Astrocyte (in vitro differentiated cells and primary cell): Measurements from ENCODE around the gene SEMA3G. TPM values are rescaled to one million over a fixed set of nuclear protein-coding genes. Genes with fewer than 3 reads are reported as not detected.

Experiments
- DNase-seq: peaks from one replicate; pipeline ENCODE4 v3.0.0-alpha.2; 2010; ENCODE audit warnings: low read depth
- FAIRE-seq: peaks from 2 replicates; lab custom pipeline; 2011; peaks lifted over from hg19 to GRCh38; lab: Jason Lieb, UNC
- H2AFZ ChIP-seq: 2 replicates; pipeline ENCODE4 v1.6.0; 2012; ENCODE audit warnings: low read depth, low read length, inconsistent platforms
- H3K27ac ChIP-seq: 2 replicates; pipeline ENCODE4 v1.5.1; 2011; ENCODE audit warnings: low read depth, low read length, inconsistent platforms
- H3K27me3 ChIP-seq: 2 replicates; pipeline ENCODE4 v1.6.0; 2011; ENCODE audit warnings: low read length, inconsistent platforms; ENCODE audit not compliant: insufficient read depth
- H3K36me3 ChIP-seq: 2 replicates; pipeline ENCODE4 v1.5.1; 2011; ENCODE audit warnings: low read length, inconsistent platforms; ENCODE audit not compliant: insufficient read depth
- H3K4me1 ChIP-seq: 2 replicates; pipeline ENCODE4 v1.5.1; 2011; ENCODE audit warnings: low read length, inconsistent platforms; ENCODE audit not compliant: insufficient read depth
- H3K4me2 ChIP-seq: 2 replicates; pipeline ENCODE4 v1.6.0; 2012; ENCODE audit warnings: low read length, inconsistent platforms
- H3K4me3 ChIP-seq: 2 replicates; pipeline ENCODE4 v1.5.1; 2011; ENCODE audit warnings: low read depth, mild to moderate bottlenecking, low read length, inconsistent platforms; ENCODE audit not compliant: insufficient read depth
- H3K79me2 ChIP-seq: 2 replicates; pipeline ENCODE4 v1.6.0; 2012; ENCODE audit warnings: mild to moderate bottlenecking, low read length, inconsistent platforms; ENCODE audit not compliant: insufficient read depth
- H3K9ac ChIP-seq: 2 replicates; pipeline ENCODE4 v1.6.0; 2012; ENCODE audit warnings: mild to moderate bottlenecking, low read length, inconsistent platforms
- H3K9me3 ChIP-seq: 2 replicates; pipeline ENCODE4 v1.5.1; 2012; ENCODE audit warnings: low read depth, mild to moderate bottlenecking, low read length, inconsistent platforms; ENCODE audit not compliant: insufficient read depth
- H4K20me1 ChIP-seq: 2 replicates; pipeline ENCODE4 v1.6.0; 2012; ENCODE audit warnings: low read length, inconsistent platforms; ENCODE audit not compliant: insufficient read depth
- H3K27ac Mint-ChIP-seq: one replicate; pipeline ENCODE4 v1.8.0; 2021; ENCODE audit warnings: mild to moderate bottlenecking, mixed read lengths; ENCODE audit not compliant: unreplicated experiment
- H3K27me3 Mint-ChIP-seq: one replicate; pipeline ENCODE4 v1.8.0; 2021; ENCODE audit warnings: low read depth, mixed read lengths; ENCODE audit not compliant: unreplicated experiment
- H3K36me3 Mint-ChIP-seq: one replicate; pipeline ENCODE4 v1.8.0; 2021; ENCODE audit warnings: low read depth, mixed read lengths; ENCODE audit not compliant: unreplicated experiment
- H3K4me1 Mint-ChIP-seq: one replicate; pipeline ENCODE4 v1.8.0; 2021; ENCODE audit warnings: low read depth, mixed read lengths; ENCODE audit not compliant: unreplicated experiment
- H3K4me3 Mint-ChIP-seq: one replicate; pipeline ENCODE4 v1.8.0; 2021; ENCODE audit warnings: mild to moderate bottlenecking, moderate library complexity, mixed read lengths; ENCODE audit not compliant: unreplicated experiment
- H3K9me3 Mint-ChIP-seq: one replicate; pipeline ENCODE4 v1.8.0; 2021; ENCODE audit warnings: mild to moderate bottlenecking, mixed read lengths; ENCODE audit not compliant: unreplicated experiment
- CTCF ChIP-seq: IDR thresholded peaks from 2 replicates; pipeline ENCODE4 v1.5.1; 2011; ENCODE audit warnings: low read depth, mild to moderate bottlenecking, inconsistent platforms, low read length, moderate library complexity; ENCODE audit not compliant: insufficient read depth
- EZH2 ChIP-seq: IDR thresholded peaks from 2 replicates; pipeline ENCODE4 v1.6.1; 2012; ENCODE audit warnings: mild to moderate bottlenecking, low read length, inconsistent platforms; ENCODE audit not compliant: insufficient read depth
- total RNA-seq: library from RNA; stranded (reverse); gene quantifications from 2 replicates; pipeline ENCODE4 v1.2.1, GENCODE V29; 2021

SEMA3G gene
- total RNA-seq, 1 donor from 2014 or later: 0.09 TPM

DNA sequence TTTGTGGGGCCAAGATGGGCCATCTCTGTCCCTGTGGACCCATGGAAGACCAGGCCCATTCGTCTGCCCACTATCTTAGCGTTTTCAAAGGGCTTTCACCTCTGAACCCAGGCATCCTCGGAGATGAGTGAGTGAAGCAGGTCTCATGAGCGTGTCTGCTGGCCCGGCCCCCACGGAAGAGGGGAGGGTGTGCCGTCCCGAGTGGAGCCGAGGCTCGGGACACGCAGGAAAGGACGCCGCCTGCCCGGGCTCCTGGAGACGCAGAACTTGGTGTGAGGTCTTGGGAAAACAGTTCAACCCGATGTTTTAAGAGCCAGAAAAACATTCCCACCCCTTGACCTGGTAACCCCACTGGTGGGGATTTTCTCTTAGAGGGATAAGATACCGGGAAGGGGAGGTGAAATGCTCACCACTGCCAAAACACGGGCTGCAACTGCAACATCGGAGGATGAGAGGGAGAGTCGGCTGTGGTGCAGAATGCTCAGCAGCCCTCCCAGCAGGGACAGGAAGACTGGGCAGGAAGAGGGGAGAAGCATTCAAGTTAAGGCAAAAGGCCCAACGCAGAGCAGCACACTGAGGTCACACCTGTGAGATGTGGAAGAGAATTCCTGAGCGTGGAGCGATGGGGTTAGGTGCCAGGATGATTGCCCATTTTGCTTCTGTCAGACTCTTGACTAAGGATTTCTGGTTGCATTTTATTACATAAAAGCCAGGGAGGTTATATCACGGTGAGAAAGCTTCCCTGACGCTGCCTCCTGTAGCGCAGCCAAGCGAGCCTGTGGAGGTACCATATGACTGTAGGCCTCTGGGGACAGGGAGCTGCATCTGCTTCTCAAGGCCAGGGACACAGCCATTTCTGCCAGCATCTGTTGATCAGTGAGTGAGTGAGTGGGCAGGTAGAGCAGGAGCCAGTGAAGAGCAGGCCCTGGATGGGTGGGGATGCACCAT lies 36.1 kb upstream of the SEMA3G start:
- Mint-ChIP-seq H3K27ac (no peak overlapping the region), H3K9me3 (no peaks in the 10 kb centered on the region), H3K27me3 (no peaks in the 10 kb centered on the region), H3K4me1 (peaks cover 11% of the 10 kb centered on the region), H3K36me3 (peaks cover 40% of the 10 kb centered on the region), H3K4me3 (no peak overlapping the region)
- Histone ChIP-seq H3K36me3 (peaks cover 38% of the 10 kb centered on the region), H2AFZ (no peak overlapping the region), H3K4me3 (no peak overlapping the region), H3K4me1 (peaks cover 6% of the 10 kb centered on the region), H3K79me2 (no peaks in the 10 kb centered on the region), H3K27me3 (no peaks in the 10 kb centered on the region), H3K27ac (no peak overlapping the region), H3K9me3 (no peaks in the 10 kb centered on the region), H3K4me2 (no peak overlapping the region), H3K9ac (no peak overlapping the region), H4K20me1 (peaks cover 56% of the 10 kb centered on the region)
- FAIRE-seq: no peak
- no peak for DNase-seq
- no peak for TF ChIP-seq CTCF
- no peak for TF ChIP-seq EZH2

DNA sequence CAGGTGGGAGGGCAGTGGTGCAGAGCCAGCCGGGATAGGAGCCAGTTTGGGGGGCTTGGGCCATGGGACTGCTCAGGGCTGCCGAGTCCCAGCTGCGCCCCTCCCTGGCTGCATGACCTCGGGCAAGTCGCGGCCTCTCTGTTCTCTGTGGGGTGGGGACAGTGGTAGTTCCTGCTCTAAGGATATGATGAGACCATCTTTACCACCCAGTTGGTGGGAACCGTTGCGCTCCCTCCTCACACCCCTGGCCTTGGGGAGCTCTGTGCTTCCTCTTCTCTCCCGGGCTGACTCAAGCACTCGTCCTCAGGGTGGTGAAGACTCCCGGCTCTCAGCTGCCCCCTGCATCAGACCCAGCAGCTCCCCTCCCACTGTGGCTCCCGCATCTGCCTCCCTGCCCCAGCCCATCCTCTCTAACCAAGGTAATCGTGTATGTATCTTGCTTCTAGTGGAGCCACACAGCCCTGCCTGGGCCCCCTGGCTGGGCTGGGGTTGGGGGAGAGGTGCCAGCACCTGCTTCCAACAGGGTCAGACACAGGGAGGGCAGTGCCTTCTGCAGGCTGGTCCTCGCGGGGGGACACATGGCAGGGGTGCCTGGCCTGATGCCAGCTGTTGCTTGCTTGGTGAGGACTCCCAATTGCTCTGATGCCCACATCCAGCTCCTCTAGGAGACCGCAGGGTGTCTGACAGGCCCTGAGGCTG lies 35.1 kb upstream of the SEMA3G start:
- Histone ChIP-seq H3K4me2 (no peak overlapping the region), H3K27ac (no peak overlapping the region), H3K9ac (no peak overlapping the region), H2AFZ (no peak overlapping the region), H3K27me3 (no peaks in the 10 kb centered on the region), H3K4me3 (no peak overlapping the region), H3K79me2 (no peaks in the 10 kb centered on the region), H3K4me1 (peaks cover 6% of the 10 kb centered on the region), H3K9me3 (no peaks in the 10 kb centered on the region), H4K20me1 (peaks cover 56% of the 10 kb centered on the region), H3K36me3 (peaks cover 44% of the 10 kb centered on the region)
- no peaks in the 10 kb centered on the region for H3K27me3 Mint-ChIP-seq
- H3K4me3 Mint-ChIP-seq: no peak overlapping the region
- no peak for TF ChIP-seq EZH2
- no peak for TF ChIP-seq CTCF
- no peaks in the 10 kb centered on the region for H3K9me3 Mint-ChIP-seq
- FAIRE-seq (no peak), DNase-seq (no peak)
- peaks cover 11% of the 10 kb centered on the region for H3K4me1 Mint-ChIP-seq
- peaks cover 36% of the 10 kb centered on the region for H3K36me3 Mint-ChIP-seq
- no peak overlapping the region for H3K27ac Mint-ChIP-seq
